Rectal smooth muscle tissue (tissue), 1 donor: ENCODE measurements around the gene TGFBR1.

ENCODE experiments used
- H3K27ac ChIP-seq: one replicate; pipeline ENCODE4 v1.7.0; 2013; ENCODE audit warnings: low read depth, low read length, inconsistent platforms
- H3K27me3 ChIP-seq: one replicate; pipeline ENCODE4 v1.7.0; 2013; ENCODE audit warnings: low read length; ENCODE audit not compliant: control insufficient read depth, insufficient read depth
- H3K36me3 ChIP-seq: one replicate; pipeline ENCODE4 v1.7.0; 2013; ENCODE audit warnings: low read length; ENCODE audit not compliant: control insufficient read depth, insufficient read depth
- H3K4me1 ChIP-seq: one replicate; pipeline ENCODE4 v1.7.0; 2013; ENCODE audit warnings: low read length; ENCODE audit not compliant: control insufficient read depth, insufficient read depth
- H3K4me3 ChIP-seq: one replicate; pipeline ENCODE4 v1.7.0; 2013; ENCODE audit warnings: low read length
- H3K9ac ChIP-seq: one replicate; pipeline ENCODE4 v1.7.0; 2013; ENCODE audit warnings: low read length

Gene TGFBR1

GRCh38 chr9:99069546-99069945 is 35.4 kb upstream of the TGFBR1 start:
- H3K4me1 ChIP-seq = no peaks in the 10 kb centered on the region
- H3K27ac ChIP-seq = no peak overlapping the region
- H3K4me3 ChIP-seq = no peak overlapping the region

GRCh38 chr9:99070681-99071080 is 34.2 kb upstream of the TGFBR1 start:
- Histone ChIP-seq H3K4me3 (no peak overlapping the region), H3K27me3 (no peaks in the 10 kb centered on the region), H3K9ac (no peak overlapping the region), H3K36me3 (peaks cover 6% of the 10 kb centered on the region), H3K4me1 (peaks cover 2% of the 10 kb centered on the region), H3K27ac (no peak overlapping the region)

More at GRCh38 chr9:99069546-99069945, 35.4 kb upstream of the TGFBR1 start:
- Histone ChIP-seq H3K9ac (no peak overlapping the region), H3K27me3 (no peaks in the 10 kb centered on the region), H3K36me3 (peaks cover 6% of the 10 kb centered on the region)

GRCh38 chr9:99071313-99072039 is 33.4 kb upstream of the TGFBR1 start:
- no peaks in the 10 kb centered on the region for H3K27me3 ChIP-seq
- peaks cover 6% of the 10 kb centered on the region for H3K36me3 ChIP-seq
- H3K4me3 ChIP-seq = no peak overlapping the region
- H3K27ac ChIP-seq = no peak overlapping the region
- peaks cover 2% of the 10 kb centered on the region for H3K4me1 ChIP-seq
- H3K9ac ChIP-seq = no peak overlapping the region

DNA sequence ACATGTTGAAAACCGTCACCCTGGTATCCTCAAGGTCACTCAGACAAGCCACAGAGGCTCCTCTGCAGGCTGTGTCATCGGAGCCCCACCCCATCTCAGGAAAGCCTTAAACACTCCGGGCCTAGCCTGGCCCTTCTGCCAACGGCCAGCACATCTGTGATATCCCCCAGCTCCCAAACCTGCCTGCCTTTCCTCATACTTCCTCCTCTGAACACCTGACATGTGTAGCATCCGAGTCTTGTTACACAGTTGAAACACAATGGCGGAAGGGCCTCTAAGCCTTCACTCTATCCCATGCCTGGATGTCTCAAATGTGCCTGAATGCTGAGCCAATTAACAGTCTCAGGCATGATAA is 32.9 kb upstream of the TGFBR1 start:
- H3K27ac ChIP-seq = no peak overlapping the region
- H3K4me3 ChIP-seq = no peak overlapping the region
- no peaks in the 10 kb centered on the region for H3K27me3 ChIP-seq
- no peak overlapping the region for H3K9ac ChIP-seq
- peaks cover 2% of the 10 kb centered on the region for H3K4me1 ChIP-seq
- H3K36me3 ChIP-seq = peaks cover 4% of the 10 kb centered on the region

- no peak overlapping the region for H3K9ac ChIP-seq
- no peaks in the 10 kb centered on the region for H3K27me3 ChIP-seq
- H3K36me3 ChIP-seq = no peaks in the 10 kb centered on the region
- no peak overlapping the region for H3K27ac ChIP-seq
- peaks cover 2% of the 10 kb centered on the region for H3K4me1 ChIP-seq
- no peak overlapping the region for H3K4me3 ChIP-seq
Observed at GRCh38 chr9:99073347-99073746, 31.6 kb upstream of the TGFBR1 start.

DNA sequence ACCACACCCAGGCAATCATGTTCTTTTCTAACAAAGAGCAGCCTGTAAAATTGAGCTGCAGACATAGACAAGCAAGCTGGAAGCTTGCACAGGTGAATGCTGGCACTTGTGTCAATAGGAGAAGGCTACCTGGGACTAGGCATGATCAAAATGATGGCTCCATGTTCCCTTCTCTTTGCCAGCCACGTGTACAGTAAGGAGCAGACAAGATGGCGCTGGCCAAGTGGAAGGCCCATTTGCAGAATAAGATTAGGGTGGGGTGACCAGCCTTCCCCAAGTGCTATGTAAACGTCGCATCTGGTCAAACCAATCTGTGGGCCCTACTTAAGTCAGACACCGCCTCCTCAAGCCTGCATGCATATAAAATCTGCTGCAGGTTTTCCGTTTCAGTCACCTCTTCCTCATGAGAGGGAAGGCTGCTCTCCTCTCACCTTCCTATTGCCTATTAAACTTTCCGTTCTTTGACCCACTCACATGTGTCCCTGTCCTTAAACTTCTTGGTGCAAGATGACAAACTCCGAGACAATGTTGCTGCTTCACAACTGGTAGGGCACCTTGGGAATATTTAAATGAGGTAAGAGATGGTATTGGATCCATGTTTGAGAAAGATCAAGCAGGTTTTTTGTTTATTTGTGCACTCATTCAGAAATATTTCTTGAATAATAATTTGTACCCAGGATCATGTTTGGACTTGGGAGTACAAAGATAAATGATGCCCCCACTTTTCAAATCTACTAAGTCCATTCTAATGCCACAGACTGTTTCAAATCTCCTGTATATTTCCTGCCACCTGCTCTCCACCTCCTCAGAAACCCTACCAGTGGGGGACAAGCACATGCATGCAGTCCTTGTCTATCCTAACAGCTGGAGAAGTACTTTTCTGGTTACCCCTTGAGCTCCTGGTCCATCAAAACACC is 30.7 kb upstream of the TGFBR1 start:
- Histone ChIP-seq H3K27me3 (no peaks in the 10 kb centered on the region), H3K36me3 (no peaks in the 10 kb centered on the region), H3K27ac (no peak overlapping the region), H3K4me1 (peaks cover 2% of the 10 kb centered on the region), H3K9ac (no peak overlapping the region), H3K4me3 (no peak overlapping the region)

GRCh38 chr9:99074902-99075245 is 30.0 kb upstream of the TGFBR1 start:
- no peak overlapping the region for H3K9ac ChIP-seq
- no peaks in the 10 kb centered on the region for H3K36me3 ChIP-seq
- H3K4me1 ChIP-seq = peaks cover 2% of the 10 kb centered on the region
- no peaks in the 10 kb centered on the region for H3K27me3 ChIP-seq
- no peak overlapping the region for H3K4me3 ChIP-seq
- no peak overlapping the region for H3K27ac ChIP-seq

DNA sequence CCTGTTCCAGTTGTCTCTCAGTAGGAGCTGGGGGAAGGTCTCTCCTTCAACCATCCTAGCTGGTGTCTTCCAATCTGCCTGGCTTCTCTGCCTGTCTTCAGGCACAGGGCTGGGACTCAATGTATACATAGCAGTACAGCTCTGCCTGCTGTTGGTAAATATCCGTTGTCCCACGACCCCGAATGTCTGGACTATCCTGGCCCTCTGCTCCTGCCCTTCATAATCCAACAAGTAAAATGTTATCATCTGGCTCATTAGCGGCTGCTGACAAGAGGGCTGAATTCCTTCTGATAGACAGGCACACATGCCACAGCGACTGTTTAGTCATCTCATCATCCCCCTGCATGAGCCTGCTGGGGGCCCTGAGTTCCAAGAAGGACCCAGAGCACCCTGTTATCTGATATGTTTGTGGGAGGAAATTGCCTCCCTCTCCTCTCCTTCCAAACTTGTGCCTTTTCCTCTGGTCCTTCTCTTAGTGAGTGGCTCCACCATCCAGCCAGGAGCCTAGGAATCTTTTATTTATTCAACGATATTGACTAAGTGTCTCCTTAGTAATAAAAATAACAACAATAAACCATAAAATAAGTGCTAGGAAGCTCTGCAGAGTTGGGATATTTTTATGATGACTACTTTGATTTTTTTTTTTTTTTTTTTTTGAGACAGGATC is 29.5 kb upstream of the TGFBR1 start:
- Histone ChIP-seq H3K4me1 (peaks cover 2% of the 10 kb centered on the region), H3K9ac (no peak overlapping the region), H3K27me3 (no peaks in the 10 kb centered on the region), H3K36me3 (no peaks in the 10 kb centered on the region), H3K27ac (no peak overlapping the region), H3K4me3 (no peak overlapping the region)

DNA sequence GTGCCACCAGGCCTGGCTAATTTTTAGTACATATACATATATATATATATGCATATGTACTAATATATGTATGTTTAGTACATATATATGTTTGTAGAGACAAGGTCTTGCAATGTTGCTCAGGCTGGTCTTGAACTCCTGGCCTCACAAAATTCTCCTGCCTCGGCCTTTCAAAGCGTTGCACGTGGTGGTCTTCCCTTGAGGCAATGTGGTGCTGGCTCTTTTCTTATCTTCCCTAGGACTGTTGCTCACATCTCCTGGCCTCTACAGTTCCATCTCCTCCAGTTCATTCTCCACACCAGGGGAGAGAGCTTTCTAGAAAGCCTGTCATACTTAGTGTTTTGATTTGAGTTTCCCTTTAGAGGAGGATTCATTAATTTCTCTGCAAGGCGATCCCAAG is 28.9 kb upstream of the TGFBR1 start:
- Histone ChIP-seq H3K4me1 (peaks cover 2% of the 10 kb centered on the region), H3K36me3 (no peaks in the 10 kb centered on the region), H3K4me3 (no peak overlapping the region), H3K27ac (no peak overlapping the region), H3K9ac (no peak overlapping the region), H3K27me3 (no peaks in the 10 kb centered on the region)

- no peak overlapping the region for H3K9ac ChIP-seq
- H3K4me3 ChIP-seq = no peak overlapping the region
- H3K27ac ChIP-seq = no peak overlapping the region
- peaks cover 2% of the 10 kb centered on the region for H3K4me1 ChIP-seq
- H3K36me3 ChIP-seq = no peaks in the 10 kb centered on the region
- H3K27me3 ChIP-seq = no peaks in the 10 kb centered on the region
Observed at GRCh38 chr9:99076483-99077171, 28.3 kb upstream of the TGFBR1 start.

DNA sequence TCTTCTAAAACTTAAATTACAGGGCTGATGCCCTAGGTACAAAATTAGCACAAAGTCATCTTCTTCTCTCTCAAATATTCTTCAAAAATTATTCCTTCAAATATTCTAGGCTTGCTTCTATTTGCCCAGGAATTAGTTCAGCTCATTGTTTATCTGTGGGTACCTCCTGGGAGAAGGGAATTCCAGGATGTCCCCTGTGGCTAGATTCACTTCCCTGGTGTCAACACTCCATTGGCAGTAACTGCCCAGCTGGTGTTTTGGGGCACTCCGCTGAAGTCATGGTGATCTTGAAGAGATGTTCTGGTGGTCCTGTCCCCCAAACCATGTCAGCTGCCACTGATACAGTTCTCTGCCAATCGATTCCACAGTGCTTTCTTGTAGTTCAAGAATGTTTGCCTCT is 26.2 kb upstream of the TGFBR1 start:
- Histone ChIP-seq H3K36me3 (no peaks in the 10 kb centered on the region), H3K27ac (no peak overlapping the region), H3K4me3 (no peak overlapping the region), H3K9ac (no peak overlapping the region), H3K4me1 (peaks cover 2% of the 10 kb centered on the region), H3K27me3 (no peaks in the 10 kb centered on the region)

DNA sequence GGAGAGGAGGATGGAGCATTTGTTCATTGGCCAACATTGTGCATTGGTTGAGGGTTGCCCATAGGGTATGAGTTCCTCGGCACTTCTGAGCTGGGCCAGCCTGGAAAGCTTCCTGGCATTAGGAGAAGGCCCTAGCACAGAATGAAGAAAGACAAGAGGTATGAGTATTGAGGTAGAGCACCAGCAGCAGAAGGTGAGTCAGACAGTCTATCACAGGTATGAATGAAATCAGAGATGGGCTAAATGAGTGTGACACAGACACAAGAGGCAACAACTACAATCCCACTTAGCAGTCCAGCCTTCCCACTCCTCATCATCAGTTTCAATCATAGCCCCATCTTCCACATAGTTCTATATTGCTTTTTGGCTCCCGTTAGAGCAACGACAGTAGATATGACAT is 25.4 kb upstream of the TGFBR1 start:
- Histone ChIP-seq H3K4me1 (peaks cover 2% of the 10 kb centered on the region), H3K27ac (no peak overlapping the region), H3K27me3 (no peaks in the 10 kb centered on the region), H3K9ac (no peak overlapping the region), H3K4me3 (no peak overlapping the region), H3K36me3 (no peaks in the 10 kb centered on the region)
